ENCODE data around the gene LEF1.

Gene LEF1

DNA sequence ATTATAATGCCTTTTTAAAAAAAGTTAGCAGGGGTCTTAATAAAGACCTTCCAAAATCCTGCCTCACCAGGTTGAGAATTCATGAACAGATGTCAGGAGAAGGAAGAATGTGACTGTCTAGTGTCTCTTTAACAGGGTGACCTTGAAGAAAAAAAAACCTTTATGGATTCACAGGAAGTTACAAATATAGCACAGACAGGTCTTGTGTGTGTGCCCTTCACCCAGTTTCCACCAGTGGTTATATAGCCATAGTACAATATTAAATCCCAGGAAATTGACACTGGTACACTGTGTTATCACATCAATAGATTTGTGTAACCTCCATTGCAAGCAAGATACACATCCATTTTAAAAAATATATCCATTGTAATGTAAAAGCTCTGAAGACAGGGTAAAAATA, 135.4 kb downstream of the LEF1 start:
- no peaks in the 10 kb centered on the region for H3K79me2 ChIP-seq (ENCODE audit: control insufficient read depth, insufficient read depth, low read length)
- H2BK120ac ChIP-seq (ENCODE audit: low read depth, low read length), result no peak overlapping the region
- H3K27me3 ChIP-seq (ENCODE audit: insufficient read depth, low read length, poor library complexity), result no peaks in the 10 kb centered on the region
- no peak overlapping the region for H3K23ac ChIP-seq (ENCODE audit: low read length)
- no peak overlapping the region for H3K4me3 ChIP-seq (ENCODE audit: low read length)
- H2AK5ac ChIP-seq (ENCODE audit: low read length), result no peak overlapping the region
- H3K36me3 ChIP-seq (ENCODE audit: control insufficient read depth, insufficient read depth, low read length), result peaks cover 3% of the 10 kb centered on the region
- no peak overlapping the region for H3K27ac ChIP-seq (ENCODE audit: low read depth, low read length)
- H3K4ac ChIP-seq (ENCODE audit: low read depth, low read length), result no peak overlapping the region
- no peak overlapping the region for H3K56ac ChIP-seq (ENCODE audit: low read length)
- H4K8ac ChIP-seq (ENCODE audit: low read depth, low read length), result no peak overlapping the region
- no peak overlapping the region for H3K18ac ChIP-seq (ENCODE audit: low read length)
- no peak overlapping the region for H2BK15ac ChIP-seq (replicated peaks; ENCODE audit: low read depth)
- no peak for DNase-seq
- no peaks in the 10 kb centered on the region for H3K4me1 ChIP-seq (ENCODE audit: control insufficient read depth, low read depth, low read length)
- no peak overlapping the region for H2BK5ac ChIP-seq (ENCODE audit: low read length)
- no peaks in the 10 kb centered on the region for H3K79me1 ChIP-seq (ENCODE audit: low read length)
- H4K5ac ChIP-seq (ENCODE audit: low read length), result no peak overlapping the region
- no peak overlapping the region for H3K4me2 ChIP-seq (ENCODE audit: low read length)
- no peak overlapping the region for H3K9ac ChIP-seq (ENCODE audit: low read length)

DNA sequence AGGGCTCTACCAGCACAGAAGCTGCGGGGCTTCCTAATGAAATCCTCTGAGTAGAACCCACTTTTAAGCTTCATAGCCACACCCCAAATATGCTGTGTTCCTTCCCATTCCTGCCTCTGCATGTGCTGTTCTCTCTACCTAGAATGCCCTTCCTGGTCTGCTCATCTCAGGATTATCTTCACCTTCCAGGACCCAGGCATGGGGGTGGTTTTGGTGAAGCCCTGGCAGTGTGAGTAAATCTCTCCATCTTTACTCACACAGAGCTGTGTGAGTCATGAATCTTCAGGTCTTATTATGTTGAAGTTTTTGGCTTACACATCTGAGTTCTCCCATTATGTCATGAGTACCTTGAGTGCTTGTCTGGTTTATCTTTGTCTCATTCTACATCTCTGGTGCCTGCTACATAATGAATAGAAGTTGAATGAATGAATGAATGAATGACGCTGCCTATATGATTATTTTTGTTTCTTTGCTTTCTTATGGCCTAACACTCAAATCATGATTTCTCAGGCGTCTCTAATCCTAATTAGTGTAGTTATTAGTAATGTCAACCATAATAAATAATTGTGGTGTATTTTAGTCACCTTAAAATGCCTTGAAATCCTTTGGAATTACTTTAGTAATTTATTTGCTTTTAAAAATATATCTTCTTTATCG, 137.2 kb downstream of the LEF1 start:
- H3K23ac ChIP-seq (ENCODE audit: low read length), result no peak overlapping the region
- H2BK120ac ChIP-seq (ENCODE audit: low read depth, low read length), result no peak overlapping the region
- H3K4me1 ChIP-seq (ENCODE audit: control insufficient read depth, low read depth, low read length), result no peaks in the 10 kb centered on the region
- no peak overlapping the region for H4K5ac ChIP-seq (ENCODE audit: low read length)
- H3K18ac ChIP-seq (ENCODE audit: low read length), result no peak overlapping the region
- H2BK5ac ChIP-seq (ENCODE audit: low read length), result no peak overlapping the region
- H3K4ac ChIP-seq (ENCODE audit: low read depth, low read length), result no peak overlapping the region
- H3K27ac ChIP-seq (ENCODE audit: low read depth, low read length), result no peak overlapping the region
- no peak overlapping the region for H3K4me3 ChIP-seq (ENCODE audit: low read length)
- H2BK15ac ChIP-seq (replicated peaks; ENCODE audit: low read depth), result no peak overlapping the region
- no peak overlapping the region for H3K56ac ChIP-seq (ENCODE audit: low read length)
- no peak overlapping the region for H4K8ac ChIP-seq (ENCODE audit: low read depth, low read length)
- no peaks in the 10 kb centered on the region for H3K79me1 ChIP-seq (ENCODE audit: low read length)
- H3K27me3 ChIP-seq (ENCODE audit: insufficient read depth, low read length, poor library complexity), result no peaks in the 10 kb centered on the region
- H2AK5ac ChIP-seq (ENCODE audit: low read length), result no peak overlapping the region
- H3K79me2 ChIP-seq (ENCODE audit: control insufficient read depth, insufficient read depth, low read length), result no peaks in the 10 kb centered on the region
- peaks cover 8% of the 10 kb centered on the region for H3K36me3 ChIP-seq (ENCODE audit: control insufficient read depth, insufficient read depth, low read length)
- no peak overlapping the region for H3K4me2 ChIP-seq (ENCODE audit: low read length)
- H3K9ac ChIP-seq (ENCODE audit: low read length), result no peak overlapping the region
- no CpG with 5 or more reads among the region's 4 CpGs for WGBS (ENCODE audit: extremely low coverage, insufficient coverage, low lambda C conversion rate)
- no peak for DNase-seq

DNA sequence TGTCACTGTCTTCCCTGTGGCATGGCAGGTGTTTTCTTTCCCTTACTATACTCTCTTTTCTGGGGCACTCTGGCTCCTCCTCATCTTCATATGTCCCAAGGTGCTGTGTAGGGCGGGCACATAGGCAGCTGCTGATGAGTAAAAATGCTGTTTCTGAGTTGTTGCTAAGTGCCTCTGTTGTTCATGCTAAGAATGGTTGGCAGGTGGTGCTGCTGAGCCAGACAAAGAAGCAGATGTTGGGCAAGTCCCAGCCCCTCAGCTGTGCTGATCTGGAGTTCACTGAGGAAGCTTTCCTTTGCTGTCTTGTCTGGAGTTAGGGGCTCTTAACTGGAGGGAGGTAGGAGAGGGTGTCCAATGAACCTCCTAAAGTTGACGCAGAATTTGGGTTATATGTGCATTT, 138.4 kb downstream of the LEF1 start:
- Histone ChIP-seq H3K9ac (ENCODE audit: low read length) (no peak overlapping the region), H3K79me1 (ENCODE audit: low read length) (no peaks in the 10 kb centered on the region), H3K4ac (ENCODE audit: low read depth, low read length) (no peak overlapping the region), H3K27me3 (ENCODE audit: insufficient read depth, low read length, poor library complexity) (no peaks in the 10 kb centered on the region), H3K27ac (ENCODE audit: low read depth, low read length) (no peak overlapping the region), H3K36me3 (ENCODE audit: control insufficient read depth, insufficient read depth, low read length) (peaks cover 10% of the 10 kb centered on the region), H3K79me2 (ENCODE audit: control insufficient read depth, insufficient read depth, low read length) (no peaks in the 10 kb centered on the region), H3K56ac (ENCODE audit: low read length) (no peak overlapping the region), H2BK5ac (ENCODE audit: low read length) (no peak overlapping the region), H2BK120ac (ENCODE audit: low read depth, low read length) (no peak overlapping the region), H3K18ac (ENCODE audit: low read length) (no peak overlapping the region), H3K4me2 (ENCODE audit: low read length) (no peak overlapping the region), H4K8ac (ENCODE audit: low read depth, low read length) (no peak overlapping the region), H4K5ac (ENCODE audit: low read length) (no peak overlapping the region), H3K4me1 (ENCODE audit: control insufficient read depth, low read depth, low read length) (no peaks in the 10 kb centered on the region), H2AK5ac (ENCODE audit: low read length) (no peak overlapping the region), H3K4me3 (ENCODE audit: low read length) (no peak overlapping the region), H3K23ac (ENCODE audit: low read length) (no peak overlapping the region), H2BK15ac (replicated peaks; ENCODE audit: low read depth) (no peak overlapping the region)
- no CpG with 5 or more reads among the region's 2 CpGs for WGBS (ENCODE audit: extremely low coverage, insufficient coverage, low lambda C conversion rate)
- DNase-seq, result peak; percentile 76

DNA sequence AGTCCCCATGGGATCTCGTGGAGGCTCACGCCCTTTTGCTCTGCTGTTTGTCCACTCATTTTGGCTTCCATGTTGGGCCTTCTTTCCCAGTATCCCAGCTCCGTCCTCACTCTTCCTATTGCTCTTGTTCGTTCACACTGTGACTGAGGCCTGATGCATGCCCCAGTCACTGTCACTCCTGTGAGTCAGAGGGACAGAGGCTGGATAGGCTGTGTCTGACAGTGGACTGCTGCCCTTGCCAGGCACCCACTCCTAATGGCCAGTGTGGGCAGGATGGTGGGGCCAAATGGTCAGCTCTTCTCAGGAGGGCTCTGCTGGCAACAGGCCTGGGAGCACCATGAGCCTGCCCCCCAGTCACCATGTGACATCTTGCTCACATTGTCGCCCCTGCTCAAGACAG, 139.0 kb downstream of the LEF1 start:
- no peak overlapping the region for H3K23ac ChIP-seq (ENCODE audit: low read length)

DNA sequence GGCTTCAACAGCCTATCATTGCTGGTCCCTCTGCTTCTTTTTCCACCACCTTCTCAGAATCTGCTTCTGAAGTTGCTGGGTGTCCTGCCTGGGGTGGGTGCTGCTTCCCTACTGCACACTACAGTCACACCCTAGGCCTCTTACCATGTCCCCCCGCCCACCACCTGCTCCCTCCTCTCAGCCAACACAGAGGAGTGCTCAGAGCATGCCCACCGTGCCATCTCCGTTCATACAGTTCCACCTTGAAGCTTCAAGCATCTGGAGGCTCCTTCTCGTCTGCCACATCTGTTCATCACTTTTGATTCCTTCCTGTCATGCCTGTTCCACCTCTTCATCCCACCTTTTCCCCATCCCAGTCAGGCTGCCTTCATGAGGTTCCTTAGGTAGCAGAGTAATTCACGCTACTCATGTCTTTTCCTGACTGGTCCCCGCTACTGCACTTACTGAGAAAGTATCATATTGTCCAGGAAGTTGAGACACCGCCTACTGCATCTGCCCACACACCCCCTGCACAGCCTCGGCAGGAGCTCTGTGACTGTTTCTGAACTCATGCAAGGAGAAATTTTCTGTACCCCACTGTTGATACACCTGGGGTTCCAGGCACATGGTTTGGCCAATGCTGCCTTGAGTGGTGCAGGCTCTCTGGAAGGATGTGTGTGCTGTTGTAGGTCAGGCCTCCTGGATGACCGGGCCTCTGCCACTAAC, 139.6 kb downstream of the LEF1 start:
- Histone ChIP-seq H3K4me2 (ENCODE audit: low read length) (no peak overlapping the region), H3K36me3 (ENCODE audit: control insufficient read depth, insufficient read depth, low read length) (peaks cover 10% of the 10 kb centered on the region)

More for the DNA sequence above, 139.0 kb downstream of the LEF1 start:
- H2BK15ac ChIP-seq (replicated peaks; ENCODE audit: low read depth), result no peak overlapping the region
- no peak overlapping the region for H3K9ac ChIP-seq (ENCODE audit: low read length)
- no peak overlapping the region for H3K4me2 ChIP-seq (ENCODE audit: low read length)
- H2BK5ac ChIP-seq (ENCODE audit: low read length), result no peak overlapping the region
- no peak overlapping the region for H3K27ac ChIP-seq (ENCODE audit: low read depth, low read length)
- no peaks in the 10 kb centered on the region for H3K4me1 ChIP-seq (ENCODE audit: control insufficient read depth, low read depth, low read length)
- no peak overlapping the region for H2BK120ac ChIP-seq (ENCODE audit: low read depth, low read length)
- H4K5ac ChIP-seq (ENCODE audit: low read length), result no peak overlapping the region
- no peak overlapping the region for H3K4me3 ChIP-seq (ENCODE audit: low read length)
- H3K79me2 ChIP-seq (ENCODE audit: control insufficient read depth, insufficient read depth, low read length), result no peaks in the 10 kb centered on the region
- no peak for DNase-seq
- no peak overlapping the region for H4K8ac ChIP-seq (ENCODE audit: low read depth, low read length)
- H3K4ac ChIP-seq (ENCODE audit: low read depth, low read length), result no peak overlapping the region
- no peak overlapping the region for H2AK5ac ChIP-seq (ENCODE audit: low read length)
- peaks cover 10% of the 10 kb centered on the region for H3K36me3 ChIP-seq (ENCODE audit: control insufficient read depth, insufficient read depth, low read length)
- no peak overlapping the region for H3K18ac ChIP-seq (ENCODE audit: low read length)
- WGBS (ENCODE audit: extremely low coverage, insufficient coverage, low lambda C conversion rate), result no CpG with 5 or more reads among the region's 5 CpGs
- no peak overlapping the region for H3K56ac ChIP-seq (ENCODE audit: low read length)
- no peaks in the 10 kb centered on the region for H3K27me3 ChIP-seq (ENCODE audit: insufficient read depth, low read length, poor library complexity)
- H3K79me1 ChIP-seq (ENCODE audit: low read length), result no peaks in the 10 kb centered on the region

DNA sequence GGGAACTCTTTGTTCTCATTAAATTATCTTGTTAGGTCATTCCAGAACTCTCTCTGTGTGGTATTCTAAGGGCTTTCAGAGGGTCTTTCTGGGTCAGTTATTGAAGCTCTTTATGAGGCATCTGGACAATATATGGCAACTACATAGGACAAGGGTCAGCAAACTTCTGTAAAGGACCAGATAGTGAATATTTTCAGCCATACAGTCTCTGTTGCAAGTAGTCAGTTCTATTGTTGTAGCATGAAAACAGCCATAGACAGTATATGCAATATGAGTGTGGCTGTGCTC, 143.9 kb downstream of the LEF1 start:
- no peak overlapping the region for H3K18ac ChIP-seq (ENCODE audit: low read length)
- peaks cover 3% of the 10 kb centered on the region for H3K4me1 ChIP-seq (ENCODE audit: control insufficient read depth, low read depth, low read length)
- no peak overlapping the region for H2BK120ac ChIP-seq (ENCODE audit: low read depth, low read length)
- H3K27ac ChIP-seq (ENCODE audit: low read depth, low read length), result no peak overlapping the region
- H3K4me2 ChIP-seq (ENCODE audit: low read length), result no peak overlapping the region
- H2BK5ac ChIP-seq (ENCODE audit: low read length), result no peak overlapping the region
- H3K56ac ChIP-seq (ENCODE audit: low read length), result no peak overlapping the region
- H3K79me2 ChIP-seq (ENCODE audit: control insufficient read depth, insufficient read depth, low read length), result no peaks in the 10 kb centered on the region
- H2BK15ac ChIP-seq (replicated peaks; ENCODE audit: low read depth), result no peak overlapping the region
- no peaks in the 10 kb centered on the region for H3K27me3 ChIP-seq (ENCODE audit: insufficient read depth, low read length, poor library complexity)
- H3K79me1 ChIP-seq (ENCODE audit: low read length), result no peaks in the 10 kb centered on the region
- H3K4ac ChIP-seq (ENCODE audit: low read depth, low read length), result no peak overlapping the region
- DNase-seq, result no peak
- peaks cover 11% of the 10 kb centered on the region for H3K36me3 ChIP-seq (ENCODE audit: control insufficient read depth, insufficient read depth, low read length)
- no peak overlapping the region for H4K8ac ChIP-seq (ENCODE audit: low read depth, low read length)
- H2AK5ac ChIP-seq (ENCODE audit: low read length), result no peak overlapping the region
- H3K23ac ChIP-seq (ENCODE audit: low read length), result no peak overlapping the region
- no peak overlapping the region for H3K4me3 ChIP-seq (ENCODE audit: low read length)
- no peak overlapping the region for H4K5ac ChIP-seq (ENCODE audit: low read length)
- H3K9ac ChIP-seq (ENCODE audit: low read length), result no peak overlapping the region

More for the DNA sequence above, 139.6 kb downstream of the LEF1 start:
- Histone ChIP-seq H4K5ac (ENCODE audit: low read length) (no peak overlapping the region), H3K4me1 (ENCODE audit: control insufficient read depth, low read depth, low read length) (no peaks in the 10 kb centered on the region), H2AK5ac (ENCODE audit: low read length) (no peak overlapping the region), H2BK5ac (ENCODE audit: low read length) (no peak overlapping the region), H3K18ac (ENCODE audit: low read length) (no peak overlapping the region), H3K27me3 (ENCODE audit: insufficient read depth, low read length, poor library complexity) (no peaks in the 10 kb centered on the region), H3K56ac (ENCODE audit: low read length) (no peak overlapping the region), H3K79me1 (ENCODE audit: low read length) (no peaks in the 10 kb centered on the region), H3K27ac (ENCODE audit: low read depth, low read length) (no peak overlapping the region), H4K8ac (ENCODE audit: low read depth, low read length) (no peak overlapping the region), H2BK15ac (replicated peaks; ENCODE audit: low read depth) (no peak overlapping the region), H3K9ac (ENCODE audit: low read length) (no peak overlapping the region), H2BK120ac (ENCODE audit: low read depth, low read length) (no peak overlapping the region), H3K23ac (ENCODE audit: low read length) (no peak overlapping the region), H3K4me3 (ENCODE audit: low read length) (no peak overlapping the region), H3K79me2 (ENCODE audit: control insufficient read depth, insufficient read depth, low read length) (no peaks in the 10 kb centered on the region), H3K4ac (ENCODE audit: low read depth, low read length) (no peak overlapping the region)
- no CpG with 5 or more reads among the region's 9 CpGs for WGBS (ENCODE audit: extremely low coverage, insufficient coverage, low lambda C conversion rate)
- no peak for DNase-seq

Measured in mesendoderm (in vitro differentiated cells).